DND-41 (cell line): ENCODE data around the gene GIT1.
A peak's percentile ranks its signal among the peaks of the same experiment; 100 is the strongest.

Source experiments
- ATAC-seq: fragments of 200-7000 bp; cut with Tn5 transposase; 3 replicates; pipeline ENCODE4 v1.9.1; 2021; ENCODE audit warnings: low read depth; ENCODE audit not compliant: insufficient read depth
- DNase-seq: peaks from one replicate; pipeline ENCODE4 v3.0.0-alpha.2; 2020
- H2AFZ ChIP-seq: 2 replicates; pipeline ENCODE4 v1.6.0; 2012; ENCODE audit warnings: low read depth, low read length
- H3K27ac ChIP-seq: 2 replicates; pipeline ENCODE4 v1.5.1; 2012; ENCODE audit warnings: low read length, inconsistent platforms
- H3K27me3 ChIP-seq: fragments of 200-600 bp; sonication (generic); 2 replicates; pipeline ENCODE4 v1.6.0; 2012; ENCODE audit warnings: low read length, mild to moderate bottlenecking, inconsistent platforms; ENCODE audit not compliant: insufficient read depth, poor library complexity
- H3K36me3 ChIP-seq: 2 replicates; pipeline ENCODE4 v1.5.1; 2012; ENCODE audit warnings: low read length, inconsistent platforms; ENCODE audit not compliant: insufficient read depth
- H3K4me1 ChIP-seq: 2 replicates; pipeline ENCODE4 v1.5.1; 2012; ENCODE audit warnings: mild to moderate bottlenecking, low read length; ENCODE audit not compliant: insufficient read depth
- H3K4me2 ChIP-seq: 2 replicates; pipeline ENCODE4 v1.6.0; 2012; ENCODE audit warnings: mild to moderate bottlenecking, moderate library complexity, low read length, inconsistent platforms; ENCODE audit not compliant: insufficient read depth
- H3K4me3 ChIP-seq, 2 experiments: fragments of 200-600 bp in 1 of 2; shearing (Covaris generic) in 1 of 2; 2 replicates each; pipeline ENCODE4 v1.5.1; 2012 to 2016; ENCODE audit warnings: inconsistent platforms in 2 of 2, low read length in 2 of 2, mild to moderate bottlenecking in 2 of 2, low read depth in 1 of 2, moderate library complexity in 1 of 2
- H3K79me2 ChIP-seq: 2 replicates; pipeline ENCODE4 v1.6.0; 2012; ENCODE audit warnings: low read length, inconsistent platforms; ENCODE audit not compliant: insufficient read depth
- H3K9ac ChIP-seq: 2 replicates; pipeline ENCODE4 v1.6.0; 2012; ENCODE audit warnings: low read depth, mild to moderate bottlenecking, inconsistent platforms, low read length, moderate library complexity
- H3K9me3 ChIP-seq: 2 replicates; pipeline ENCODE4 v1.5.1; 2012; ENCODE audit warnings: low read length, moderate library complexity, mild to moderate bottlenecking, inconsistent platforms; ENCODE audit not compliant: insufficient read depth, severe bottlenecking
- H4K20me1 ChIP-seq: 2 replicates; pipeline ENCODE4 v1.6.0; 2012; ENCODE audit warnings: low read length; ENCODE audit not compliant: insufficient read depth
- CTCF ChIP-seq: IDR thresholded peaks from 2 replicates; pipeline ENCODE4 v1.5.1; 2012; ENCODE audit warnings: borderline replicate concordance, low read length, moderate library complexity, mild to moderate bottlenecking; ENCODE audit not compliant: poor library complexity, severe bottlenecking; ENCODE audit errors: extremely low read depth
- EZH2 ChIP-seq: IDR thresholded peaks from 3 replicates; pipeline ENCODE4 v1.6.1; 2012; ENCODE audit warnings: borderline replicate concordance, low read depth, mild to moderate bottlenecking, moderate library complexity, low read length, inconsistent platforms; ENCODE audit not compliant: severe bottlenecking

Gene GIT1

GRCh38 chr17:29617481-29618271, 28.2 kb upstream of the GIT1 start:
- Histone ChIP-seq H3K4me1 (peaks cover 44% of the 10 kb centered on the region), H3K4me2 (peak overlapping the region; percentile 77), H3K36me3 (peaks cover 3% of the 10 kb centered on the region), H3K27ac (peak overlapping the region; percentile 37), H3K27me3 (peaks cover 22% of the 10 kb centered on the region), H4K20me1 (peaks cover 30% of the 10 kb centered on the region), H3K9me3 (no peaks in the 10 kb centered on the region), H3K79me2 (no peaks in the 10 kb centered on the region), H3K4me3 (peak overlapping the region; percentile 3 to 56; a peak in 3 of 4 replicates), H2AFZ (peak overlapping the region; percentile 86), H3K9ac (peak overlapping the region; percentile 55)
- DNase-seq (peak; percentile 89), ATAC-seq (peak; percentile 76)
- TF ChIP-seq EZH2 (no peak), CTCF (peak; percentile 87)

DNA sequence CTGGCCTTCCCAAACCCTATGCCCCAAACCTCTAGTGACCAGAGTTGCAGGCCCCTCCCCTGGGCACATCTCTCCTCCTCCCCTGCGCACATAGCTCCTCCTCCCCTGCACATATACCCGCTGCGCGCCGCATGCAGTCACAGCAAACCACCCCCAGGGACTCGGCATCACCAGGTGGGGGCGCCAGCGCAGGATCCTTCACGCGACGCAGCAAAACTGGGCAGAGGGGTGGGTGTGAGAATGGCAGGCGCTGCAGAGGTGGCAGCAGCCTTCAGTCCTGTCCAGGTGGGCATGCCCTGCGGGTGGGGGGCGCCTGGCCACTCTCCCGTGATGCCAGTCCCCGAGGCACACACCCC, 27.7 kb upstream of the GIT1 start:
- TF ChIP-seq CTCF = peak; percentile 91
- TF ChIP-seq EZH2 = no peak
- peaks cover 38% of the 10 kb centered on the region for H3K4me1 ChIP-seq
- H3K36me3 ChIP-seq = peaks cover 4% of the 10 kb centered on the region
- no peaks in the 10 kb centered on the region for H3K9me3 ChIP-seq
- peaks cover 28% of the 10 kb centered on the region for H4K20me1 ChIP-seq
- peak overlapping the region; percentile 86 for H2AFZ ChIP-seq
- H3K27ac ChIP-seq = peak overlapping the region; percentile 37; the same call in 1 of the 2 replicates
- DNase-seq (peak; percentile 87), ATAC-seq (peak; percentile 67)
- peak overlapping the region in 1 of 2 experiments; percentile 56; a peak in 3 of 4 replicates for H3K4me3 ChIP-seq
- H3K9ac ChIP-seq = peak overlapping the region; percentile 55
- H3K27me3 ChIP-seq = peaks cover 17% of the 10 kb centered on the region
- H3K4me2 ChIP-seq = peak overlapping the region; percentile 77
- H3K79me2 ChIP-seq = no peaks in the 10 kb centered on the region

DNA sequence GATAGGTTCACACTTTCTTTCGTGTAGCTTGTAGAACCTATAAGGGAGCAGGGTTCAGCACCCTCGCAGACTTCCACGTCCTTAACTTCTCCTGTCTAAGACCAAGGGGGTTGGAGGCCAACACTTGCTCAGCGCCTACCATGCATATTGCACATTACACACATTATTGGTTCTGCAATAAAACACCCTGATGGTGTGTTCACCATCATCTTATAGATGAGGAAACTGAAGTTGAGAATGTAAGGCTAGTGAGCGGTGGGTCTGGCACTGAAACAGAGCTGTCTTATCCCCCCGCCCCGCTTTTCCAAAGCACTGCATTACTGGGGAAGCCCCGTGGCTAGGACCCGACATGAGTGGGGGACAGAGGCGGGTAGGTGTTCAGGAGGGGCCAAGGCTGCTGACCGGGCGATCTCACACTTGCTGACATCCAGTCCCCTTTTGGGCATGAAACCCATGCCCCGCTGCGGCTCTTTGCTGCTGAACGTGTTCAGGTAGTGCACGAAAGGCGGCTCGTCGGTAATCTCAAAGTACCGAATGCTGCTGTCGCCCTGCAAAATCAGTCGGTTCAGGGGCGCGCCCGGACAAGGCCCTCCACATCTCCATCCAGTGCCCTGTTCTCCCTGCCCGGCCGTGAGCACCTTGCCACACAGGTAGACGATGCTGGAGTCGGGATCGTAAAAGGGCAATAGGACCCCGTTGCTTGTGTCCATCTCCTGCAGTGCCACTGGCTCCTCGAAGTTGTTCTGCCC, 27.0 kb upstream of the GIT1 start:
- Histone ChIP-seq H3K27ac (no peak overlapping the region), H3K36me3 (peaks cover 4% of the 10 kb centered on the region), H3K79me2 (no peaks in the 10 kb centered on the region), H3K4me3 (peak overlapping the region in 1 of 2 experiments; percentile 56; a peak in 2 of 4 replicates), H3K4me2 (peak overlapping the region; percentile 77), H2AFZ (no peak overlapping the region), H3K9ac (no peak overlapping the region), H3K27me3 (peaks cover 12% of the 10 kb centered on the region), H3K4me1 (peaks cover 34% of the 10 kb centered on the region), H3K9me3 (no peaks in the 10 kb centered on the region), H4K20me1 (peaks cover 24% of the 10 kb centered on the region)
- TF ChIP-seq CTCF (no peak), EZH2 (no peak)
- ATAC-seq = no peak
- DNase-seq = no peak
